Peyer's patch (tissue), 4 donors: ENCODE measurements around the gene CADM3. TPM values are rescaled to one million over a fixed set of nuclear protein-coding genes. Genes with fewer than 3 reads are reported as not detected.

Source experiments
- DNase-seq, 3 donors: peaks; one replicate each; pipeline ENCODE4 v3.0.0-alpha.2; 2017 to 2019
- H3K27ac ChIP-seq, 4 donors: fragments of 200-600 bp; sonication (generic); one replicate each; pipeline ENCODE4 v1.5.1; 2016 to 2019
- H3K27me3 ChIP-seq, 2 donors: fragments of 200-600 bp; sonication (generic); one replicate each; pipeline ENCODE4 v1.5.1; 2019
- H3K36me3 ChIP-seq, 3 donors: fragments of 200-600 bp; sonication (generic); one replicate each; pipeline ENCODE4 v1.5.1; 2016 to 2019
- H3K4me1 ChIP-seq, 4 donors: fragments of 200-600 bp; sonication (generic); one replicate each; pipeline ENCODE4 v1.5.1; 2016 to 2019
- H3K4me3 ChIP-seq, 4 donors: fragments of 200-600 bp; sonication (generic); 1 replicate in 3 of 4; 2 replicates in 1 of 4; pipeline ENCODE4 v1.5.1; 2016 to 2019; ENCODE audit warnings: mild to moderate bottlenecking in 1 of 4
- H3K9me3 ChIP-seq, 4 donors: fragments of 200-600 bp; sonication (generic); one replicate each; pipeline ENCODE4 v1.5.1; 2016 to 2019; ENCODE audit warnings: mild to moderate bottlenecking in 1 of 4
- POLR2A ChIP-seq, 2 donors: fragments of 450-650 bp; IDR thresholded peaks; one replicate each; pipeline ENCODE4 v1.5.1; 2017; ENCODE audit warnings: antibody characterized with exemption in 2 of 2, mild to moderate bottlenecking in 2 of 2, moderate library complexity in 2 of 2
- total RNA-seq, 4 donors: library from RNA; depleted of rRNA; stranded (reverse); fragments of >200 nt; gene quantifications; one replicate each; pipeline ENCODE4 v1.1.0, GENCODE V29; 2016
- TF ChIP-seq, protein P1 (sequence below), 6 experiments: fragments of 450-650 bp in 4 of 6; fragments of 200-600 bp in 2 of 6; sonication (generic) in 1 of 6; IDR thresholded peaks; one replicate each; pipeline ENCODE4 v1.5.1; 2017 to 2019; ENCODE audit warnings: antibody characterized with exemption in 6 of 6, mild to moderate bottlenecking in 3 of 6, moderate library complexity in 1 of 6

CADM3 gene
- total RNA-seq, 4 donors from 2014 or later = 2.1 to 19.8 (median 8.1) TPM

DNA sequence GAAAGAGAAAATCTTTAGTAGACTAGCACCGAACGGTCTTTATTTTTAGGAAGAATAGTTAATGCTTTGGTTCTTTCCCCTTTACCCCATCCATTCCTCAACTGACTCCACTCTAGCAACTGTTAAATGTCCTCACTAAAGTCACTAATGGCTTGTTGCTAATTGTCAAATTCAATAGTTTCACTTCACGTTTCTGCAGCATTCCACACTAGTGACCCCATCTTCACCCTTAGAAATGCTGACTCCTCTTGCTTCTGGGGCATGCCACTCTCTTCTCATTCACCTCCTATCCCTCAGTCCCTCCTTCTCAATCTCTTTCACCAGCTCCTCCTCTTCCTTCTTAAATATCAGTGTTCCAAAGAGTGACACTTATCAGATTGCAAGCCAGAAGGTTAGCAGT, 19.4 kb upstream of the CADM3 start:
- Histone ChIP-seq H3K36me3 (no peaks in the 10 kb centered on the region), H3K9me3 (peaks cover 0 to 8% (median 0%) of the 10 kb centered on the region in 4 donors), H3K27ac (no peak overlapping the region), H3K4me3 (no peak overlapping the region), H3K4me1 (no peaks in the 10 kb centered on the region), H3K27me3 (no peaks in the 10 kb centered on the region)
- no peak for TF ChIP-seq POLR2A (IDR thresholded peaks at IDR 0.05)
- TF ChIP-seq, protein P1, sequence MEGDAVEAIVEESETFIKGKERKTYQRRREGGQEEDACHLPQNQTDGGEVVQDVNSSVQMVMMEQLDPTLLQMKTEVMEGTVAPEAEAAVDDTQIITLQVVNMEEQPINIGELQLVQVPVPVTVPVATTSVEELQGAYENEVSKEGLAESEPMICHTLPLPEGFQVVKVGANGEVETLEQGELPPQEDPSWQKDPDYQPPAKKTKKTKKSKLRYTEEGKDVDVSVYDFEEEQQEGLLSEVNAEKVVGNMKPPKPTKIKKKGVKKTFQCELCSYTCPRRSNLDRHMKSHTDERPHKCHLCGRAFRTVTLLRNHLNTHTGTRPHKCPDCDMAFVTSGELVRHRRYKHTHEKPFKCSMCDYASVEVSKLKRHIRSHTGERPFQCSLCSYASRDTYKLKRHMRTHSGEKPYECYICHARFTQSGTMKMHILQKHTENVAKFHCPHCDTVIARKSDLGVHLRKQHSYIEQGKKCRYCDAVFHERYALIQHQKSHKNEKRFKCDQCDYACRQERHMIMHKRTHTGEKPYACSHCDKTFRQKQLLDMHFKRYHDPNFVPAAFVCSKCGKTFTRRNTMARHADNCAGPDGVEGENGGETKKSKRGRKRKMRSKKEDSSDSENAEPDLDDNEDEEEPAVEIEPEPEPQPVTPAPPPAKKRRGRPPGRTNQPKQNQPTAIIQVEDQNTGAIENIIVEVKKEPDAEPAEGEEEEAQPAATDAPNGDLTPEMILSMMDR (IDR thresholded peaks at IDR 0.05) = no peak
- DNase-seq = no peak

DNA sequence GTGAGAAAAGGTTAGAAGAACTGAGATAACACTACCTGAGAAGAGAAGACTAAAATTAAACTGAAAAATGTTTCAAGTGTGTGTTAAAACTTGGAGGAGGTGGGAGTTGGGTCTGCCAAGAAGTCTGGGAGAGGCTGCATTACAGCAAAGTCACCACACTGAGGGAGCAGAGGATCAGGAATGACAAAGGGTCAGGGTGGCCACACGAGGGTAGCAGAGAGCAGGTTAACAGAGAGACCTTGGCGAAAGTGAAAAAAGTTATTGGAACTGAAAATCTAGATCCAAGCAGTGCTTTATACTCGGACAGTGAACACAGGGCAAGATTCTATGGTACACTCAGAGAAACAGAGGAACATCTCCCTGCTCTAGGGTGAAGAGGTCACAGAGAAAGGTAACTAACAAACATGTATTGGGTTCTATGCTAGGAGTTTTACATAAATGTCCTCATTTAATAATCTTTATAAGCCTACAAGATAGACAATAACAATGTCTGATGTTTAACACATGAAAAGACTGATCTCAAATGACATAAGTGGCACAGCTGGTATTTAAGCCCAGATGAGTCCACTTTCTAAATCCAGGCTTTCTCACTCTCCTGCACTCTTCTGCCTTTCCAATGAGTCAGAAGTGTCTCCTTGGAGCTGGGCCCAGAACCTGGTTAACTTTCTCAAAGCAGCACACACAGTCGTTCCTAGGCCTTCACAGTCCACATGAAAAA, 10.3 kb upstream of the CADM3 start:
- H3K4me1 ChIP-seq = no peaks in the 10 kb centered on the region
- H3K36me3 ChIP-seq = no peaks in the 10 kb centered on the region
- H3K27ac ChIP-seq = no peak overlapping the region
- peak; percentile 62 to 87 (median 70) for DNase-seq
- TF ChIP-seq POLR2A (IDR thresholded peaks at IDR 0.05) = no peak
- TF ChIP-seq, protein P1 (IDR thresholded peaks at IDR 0.05) = peak; percentile 60 to 98 (median 90)
- no peaks in the 10 kb centered on the region for H3K9me3 ChIP-seq
- H3K27me3 ChIP-seq = no peaks in the 10 kb centered on the region
- H3K4me3 ChIP-seq = no peak overlapping the region

DNA sequence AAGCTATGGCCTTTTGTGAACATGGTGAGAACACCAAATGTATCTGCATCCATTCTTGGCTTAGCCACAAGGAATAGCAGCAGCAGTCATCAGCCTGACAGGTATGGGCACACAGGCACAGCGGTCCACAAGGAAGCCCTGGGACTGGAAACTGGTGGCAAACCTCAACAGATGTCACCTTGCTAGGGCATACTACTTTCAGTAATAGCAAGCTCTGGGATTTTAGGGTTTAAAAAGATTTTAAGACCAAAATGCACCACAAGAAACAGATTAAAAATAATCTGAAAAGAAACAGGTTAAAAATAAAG, 9.7 kb upstream of the CADM3 start:
- no peaks in the 10 kb centered on the region for H3K9me3 ChIP-seq
- H3K27ac ChIP-seq = no peak overlapping the region
- DNase-seq = no peak
- no peak overlapping the region for H3K4me3 ChIP-seq
- TF ChIP-seq, protein P1 (IDR thresholded peaks at IDR 0.05) = no peak
- TF ChIP-seq POLR2A (IDR thresholded peaks at IDR 0.05) = no peak
- no peaks in the 10 kb centered on the region for H3K27me3 ChIP-seq
- no peaks in the 10 kb centered on the region for H3K36me3 ChIP-seq
- no peaks in the 10 kb centered on the region for H3K4me1 ChIP-seq

DNA sequence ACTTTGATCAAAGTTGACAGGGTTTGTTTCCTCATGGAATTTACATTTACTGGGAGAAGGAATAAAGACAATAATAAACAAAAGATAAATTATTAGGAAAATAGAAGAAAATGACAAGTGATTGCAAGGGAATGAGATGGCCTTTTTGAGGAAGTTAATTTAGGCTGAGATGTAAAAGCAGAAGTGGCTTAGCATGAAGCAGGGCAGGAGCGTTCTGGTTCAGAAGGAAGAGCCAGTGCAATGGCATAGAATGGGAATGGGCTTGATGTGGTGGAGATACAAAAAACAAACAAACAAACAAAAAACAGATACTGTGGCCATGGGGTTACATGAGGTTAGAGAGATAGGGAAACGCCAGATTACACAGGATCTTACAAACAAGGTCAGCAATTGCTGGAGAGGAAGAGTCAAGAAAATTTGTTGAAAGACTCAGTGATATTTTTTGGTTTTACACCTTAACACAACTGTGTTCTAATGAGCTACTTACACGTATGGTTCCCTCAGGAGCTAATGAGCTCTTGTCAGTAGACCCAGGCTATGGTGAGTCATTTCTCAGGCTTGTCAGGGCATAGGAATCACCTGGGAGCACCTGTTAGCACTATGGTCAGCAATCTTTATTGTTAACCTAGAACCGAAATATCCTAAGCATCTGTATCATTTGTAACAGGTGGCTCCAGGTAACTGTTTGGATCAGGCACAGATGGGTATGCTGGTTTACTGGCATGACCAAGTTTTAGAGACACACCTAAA, 8.7 kb upstream of the CADM3 start:
- H3K9me3 ChIP-seq = no peaks in the 10 kb centered on the region
- no peaks in the 10 kb centered on the region for H3K27me3 ChIP-seq
- no peaks in the 10 kb centered on the region for H3K4me1 ChIP-seq
- H3K4me3 ChIP-seq = no peak overlapping the region
- DNase-seq = no peak
- no peaks in the 10 kb centered on the region for H3K36me3 ChIP-seq
- no peak for TF ChIP-seq POLR2A (IDR thresholded peaks at IDR 0.05)
- TF ChIP-seq, protein P1 (IDR thresholded peaks at IDR 0.05) = no peak
- H3K27ac ChIP-seq = no peak overlapping the region

DNA sequence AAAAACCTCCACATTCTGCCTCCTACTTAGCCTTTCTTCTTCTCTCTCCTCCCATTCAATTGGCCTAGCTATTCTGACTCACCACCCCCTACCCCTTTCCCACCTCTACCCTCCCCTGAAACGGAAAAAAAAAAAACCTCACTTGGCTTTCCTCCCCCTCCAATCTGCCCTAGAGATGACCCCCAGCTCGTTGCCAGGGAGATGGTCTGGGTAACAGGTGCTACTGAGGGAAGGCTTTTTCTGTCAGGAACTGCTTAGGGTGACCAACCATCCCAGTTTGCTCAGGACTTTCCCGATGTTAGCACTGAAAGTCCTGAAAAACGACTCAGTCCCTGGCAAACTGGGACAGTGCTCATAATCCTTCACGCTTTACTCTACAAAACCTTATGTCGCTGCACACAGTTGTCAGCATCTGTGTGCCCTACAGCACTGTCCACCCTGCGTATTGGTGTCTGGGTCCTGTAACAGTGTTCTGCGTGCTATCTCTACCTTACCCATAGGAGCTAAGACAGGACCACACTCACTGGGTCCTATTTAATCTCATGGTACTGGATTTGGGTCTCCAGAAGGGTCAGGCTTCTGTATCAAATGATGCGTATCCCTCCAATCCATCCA, 7.7 kb upstream of the CADM3 start:
- no peaks in the 10 kb centered on the region for H3K9me3 ChIP-seq
- TF ChIP-seq, protein P1 (IDR thresholded peaks at IDR 0.05) = no peak
- no peak for TF ChIP-seq POLR2A (IDR thresholded peaks at IDR 0.05)
- no peaks in the 10 kb centered on the region for H3K4me1 ChIP-seq

More for the DNA sequence above, 7.7 kb upstream of the CADM3 start:
- H3K4me3 ChIP-seq = no peak overlapping the region
- H3K27ac ChIP-seq = no peak overlapping the region
- no peak for DNase-seq
- H3K36me3 ChIP-seq = no peaks in the 10 kb centered on the region
- no peaks in the 10 kb centered on the region for H3K27me3 ChIP-seq
